NT2/D1 (cell line): ENCODE measurements around the gene WNT9B.

ENCODE experiments used
- SUZ12 ChIP-seq: IDR thresholded peaks from 2 replicates; pipeline ENCODE4 v1.6.1; 2011; ENCODE audit not compliant: insufficient read length, insufficient read depth; ENCODE audit errors: extremely low read depth
- YY1 ChIP-seq: IDR thresholded peaks from 2 replicates; pipeline ENCODE4 v1.6.1; 2011; ENCODE audit not compliant: insufficient read length, insufficient read depth
- ZNF274 ChIP-seq: IDR thresholded peaks from 2 replicates; pipeline ENCODE4 v1.6.1; 2011; ENCODE audit warnings: mild to moderate bottlenecking, low read depth, low read length

GRCh38 chr17:46805771-46806170 is 45.6 kb upstream of the WNT9B start:
- TF ChIP-seq ZNF274 (no peak), YY1 (no peak), SUZ12 (no peak)
